DND-41 (cell line): ENCODE results near the gene TLR5.

Experiments used
- ATAC-seq: fragments of 200-7000 bp; cut with Tn5 transposase; 3 replicates; pipeline ENCODE4 v1.9.1; 2021; ENCODE audit warnings: low read depth; ENCODE audit not compliant: insufficient read depth
- DNase-seq: peaks from one replicate; pipeline ENCODE4 v3.0.0-alpha.2; 2020
- H2AFZ ChIP-seq: 2 replicates; pipeline ENCODE4 v1.6.0; 2012; ENCODE audit warnings: low read depth, low read length
- H3K27ac ChIP-seq: 2 replicates; pipeline ENCODE4 v1.5.1; 2012; ENCODE audit warnings: low read length, inconsistent platforms
- H3K27me3 ChIP-seq: fragments of 200-600 bp; sonication (generic); 2 replicates; pipeline ENCODE4 v1.6.0; 2012; ENCODE audit warnings: low read length, mild to moderate bottlenecking, inconsistent platforms; ENCODE audit not compliant: insufficient read depth, poor library complexity
- H3K36me3 ChIP-seq: 2 replicates; pipeline ENCODE4 v1.5.1; 2012; ENCODE audit warnings: low read length, inconsistent platforms; ENCODE audit not compliant: insufficient read depth
- H3K4me1 ChIP-seq: 2 replicates; pipeline ENCODE4 v1.5.1; 2012; ENCODE audit warnings: mild to moderate bottlenecking, low read length; ENCODE audit not compliant: insufficient read depth
- H3K4me2 ChIP-seq: 2 replicates; pipeline ENCODE4 v1.6.0; 2012; ENCODE audit warnings: mild to moderate bottlenecking, moderate library complexity, low read length, inconsistent platforms; ENCODE audit not compliant: insufficient read depth
- H3K4me3 ChIP-seq, 2 experiments: fragments of 200-600 bp in 1 of 2; shearing (Covaris generic) in 1 of 2; 2 replicates each; pipeline ENCODE4 v1.5.1; 2012 to 2016; ENCODE audit warnings: inconsistent platforms in 2 of 2, low read length in 2 of 2, mild to moderate bottlenecking in 2 of 2, low read depth in 1 of 2, moderate library complexity in 1 of 2
- H3K79me2 ChIP-seq: 2 replicates; pipeline ENCODE4 v1.6.0; 2012; ENCODE audit warnings: low read length, inconsistent platforms; ENCODE audit not compliant: insufficient read depth
- H3K9ac ChIP-seq: 2 replicates; pipeline ENCODE4 v1.6.0; 2012; ENCODE audit warnings: low read depth, mild to moderate bottlenecking, inconsistent platforms, low read length, moderate library complexity
- H3K9me3 ChIP-seq: 2 replicates; pipeline ENCODE4 v1.5.1; 2012; ENCODE audit warnings: low read length, moderate library complexity, mild to moderate bottlenecking, inconsistent platforms; ENCODE audit not compliant: insufficient read depth, severe bottlenecking
- H4K20me1 ChIP-seq: 2 replicates; pipeline ENCODE4 v1.6.0; 2012; ENCODE audit warnings: low read length; ENCODE audit not compliant: insufficient read depth
- EZH2 ChIP-seq: IDR thresholded peaks from 3 replicates; pipeline ENCODE4 v1.6.1; 2012; ENCODE audit warnings: borderline replicate concordance, low read depth, mild to moderate bottlenecking, moderate library complexity, low read length, inconsistent platforms; ENCODE audit not compliant: severe bottlenecking
- TF ChIP-seq, protein P1 (sequence below): IDR thresholded peaks from 2 replicates; pipeline ENCODE4 v1.5.1; 2012; ENCODE audit warnings: borderline replicate concordance, low read length, moderate library complexity, mild to moderate bottlenecking; ENCODE audit not compliant: poor library complexity, severe bottlenecking; ENCODE audit errors: extremely low read depth

The TLR5 gene

DNA sequence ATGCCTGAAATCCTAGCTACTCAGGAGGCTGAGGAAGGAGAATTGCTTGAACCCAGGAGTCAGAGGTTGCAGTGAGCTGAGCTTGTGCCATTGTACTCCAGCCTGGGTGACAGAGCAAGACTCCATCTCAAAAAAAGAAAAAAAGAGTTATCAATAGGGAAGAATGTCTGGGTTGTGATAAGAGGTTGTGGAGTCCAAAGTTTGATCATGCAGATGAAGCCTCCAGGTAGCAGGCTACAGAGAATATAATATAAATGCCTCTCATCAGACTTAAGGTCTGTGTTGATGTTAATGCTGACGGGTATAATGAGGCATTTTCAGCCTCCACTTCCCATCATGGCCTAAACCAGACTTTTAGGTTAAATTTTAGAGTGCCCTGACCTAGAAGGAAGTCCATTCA, 24.6 kb downstream of the TLR5 start:
- H3K4me2 ChIP-seq, result no peak overlapping the region
- ATAC-seq, result no peak
- TF ChIP-seq EZH2, result no peak
- TF ChIP-seq, protein P1, sequence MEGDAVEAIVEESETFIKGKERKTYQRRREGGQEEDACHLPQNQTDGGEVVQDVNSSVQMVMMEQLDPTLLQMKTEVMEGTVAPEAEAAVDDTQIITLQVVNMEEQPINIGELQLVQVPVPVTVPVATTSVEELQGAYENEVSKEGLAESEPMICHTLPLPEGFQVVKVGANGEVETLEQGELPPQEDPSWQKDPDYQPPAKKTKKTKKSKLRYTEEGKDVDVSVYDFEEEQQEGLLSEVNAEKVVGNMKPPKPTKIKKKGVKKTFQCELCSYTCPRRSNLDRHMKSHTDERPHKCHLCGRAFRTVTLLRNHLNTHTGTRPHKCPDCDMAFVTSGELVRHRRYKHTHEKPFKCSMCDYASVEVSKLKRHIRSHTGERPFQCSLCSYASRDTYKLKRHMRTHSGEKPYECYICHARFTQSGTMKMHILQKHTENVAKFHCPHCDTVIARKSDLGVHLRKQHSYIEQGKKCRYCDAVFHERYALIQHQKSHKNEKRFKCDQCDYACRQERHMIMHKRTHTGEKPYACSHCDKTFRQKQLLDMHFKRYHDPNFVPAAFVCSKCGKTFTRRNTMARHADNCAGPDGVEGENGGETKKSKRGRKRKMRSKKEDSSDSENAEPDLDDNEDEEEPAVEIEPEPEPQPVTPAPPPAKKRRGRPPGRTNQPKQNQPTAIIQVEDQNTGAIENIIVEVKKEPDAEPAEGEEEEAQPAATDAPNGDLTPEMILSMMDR, result no peak
- H3K9me3 ChIP-seq, result no peaks in the 10 kb centered on the region
- H3K4me1 ChIP-seq, result no peaks in the 10 kb centered on the region
- H3K27ac ChIP-seq, result no peak overlapping the region
- H3K27me3 ChIP-seq, result no peaks in the 10 kb centered on the region
- H3K79me2 ChIP-seq, result no peaks in the 10 kb centered on the region
- H2AFZ ChIP-seq, result no peak overlapping the region
- DNase-seq, result no peak
- no peak overlapping the region for H3K4me3 ChIP-seq
- H3K36me3 ChIP-seq, result no peaks in the 10 kb centered on the region
- no peaks in the 10 kb centered on the region for H4K20me1 ChIP-seq
- no peak overlapping the region for H3K9ac ChIP-seq

DNA sequence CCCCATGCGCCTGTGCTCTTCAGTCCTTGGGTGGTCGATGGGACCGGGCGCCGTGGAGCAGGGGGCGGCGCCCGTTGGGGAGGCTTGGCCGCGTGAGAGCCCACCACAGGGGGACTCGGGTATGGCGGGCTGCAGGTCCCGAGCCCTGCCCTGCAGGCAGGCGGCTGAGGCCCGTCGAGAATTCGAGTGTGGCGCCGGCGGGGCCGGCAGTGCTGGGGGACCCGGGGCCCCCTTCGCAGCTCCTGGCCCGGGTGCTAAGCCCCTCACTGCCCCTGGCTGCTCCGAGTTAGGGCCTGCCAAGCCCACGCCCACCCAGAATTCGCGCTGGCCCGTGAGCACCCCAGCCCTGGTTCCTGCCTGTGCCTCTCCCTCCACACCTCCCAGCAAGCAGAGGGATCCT, 26.1 kb downstream of the TLR5 start:
- Histone ChIP-seq H3K27ac (no peak overlapping the region), H3K9ac (no peak overlapping the region), H3K27me3 (no peaks in the 10 kb centered on the region), H3K4me2 (no peak overlapping the region), H3K4me1 (no peaks in the 10 kb centered on the region), H3K9me3 (no peaks in the 10 kb centered on the region), H3K4me3 (no peak overlapping the region), H3K79me2 (no peaks in the 10 kb centered on the region), H3K36me3 (no peaks in the 10 kb centered on the region), H2AFZ (no peak overlapping the region), H4K20me1 (no peaks in the 10 kb centered on the region)
- ATAC-seq, result no peak
- no peak for DNase-seq
- TF ChIP-seq, protein P1, result no peak
- no peak for TF ChIP-seq EZH2

DNA sequence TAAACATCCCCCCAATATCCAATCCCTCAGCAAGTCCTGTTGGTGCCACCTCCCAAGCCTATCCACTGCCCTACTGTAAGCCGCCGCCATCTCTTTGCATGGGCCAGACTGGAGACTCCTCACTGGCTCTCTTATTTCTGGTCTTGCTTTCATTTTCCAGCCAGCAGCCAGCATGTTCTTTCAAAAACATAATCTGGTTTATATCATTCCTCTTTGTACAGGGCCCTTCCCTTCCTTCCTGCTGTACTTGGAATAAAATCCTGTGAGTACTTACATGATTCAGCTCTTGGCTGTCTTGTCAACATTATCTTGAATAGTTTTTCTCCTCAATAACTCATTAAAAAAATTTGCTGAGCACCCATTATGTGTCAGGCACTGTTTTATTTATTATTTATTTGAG, 28.2 kb downstream of the TLR5 start:
- Histone ChIP-seq H2AFZ (no peak overlapping the region), H3K36me3 (no peaks in the 10 kb centered on the region), H3K27me3 (peaks cover 13% of the 10 kb centered on the region), H3K9me3 (no peaks in the 10 kb centered on the region), H3K79me2 (no peaks in the 10 kb centered on the region), H3K4me2 (no peak overlapping the region), H3K4me1 (no peaks in the 10 kb centered on the region), H4K20me1 (no peaks in the 10 kb centered on the region), H3K9ac (no peak overlapping the region), H3K27ac (no peak overlapping the region), H3K4me3 (no peak overlapping the region)
- ATAC-seq (no peak), DNase-seq (no peak)
- TF ChIP-seq, protein P1, result no peak
- no peak for TF ChIP-seq EZH2

DNA sequence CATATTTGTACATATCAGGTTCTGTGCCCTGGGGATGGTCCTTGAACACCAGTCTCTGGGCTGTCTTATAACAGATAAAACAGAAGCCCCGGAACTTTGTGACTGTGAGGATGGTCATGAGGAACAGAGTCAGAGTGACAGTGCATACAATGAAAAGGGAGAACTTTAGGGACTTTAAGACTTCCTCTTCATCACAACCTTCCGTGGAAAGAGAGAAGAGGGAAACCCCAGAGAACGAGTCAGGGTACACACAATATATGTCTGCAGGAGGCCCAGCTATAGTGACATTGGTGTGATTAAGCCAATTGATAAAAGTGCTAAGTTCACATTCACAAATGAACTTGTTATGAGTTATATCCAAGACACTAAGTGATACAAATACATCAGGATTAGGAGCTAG, 32.1 kb downstream of the TLR5 start:
- Histone ChIP-seq H3K9me3 (no peaks in the 10 kb centered on the region), H4K20me1 (no peaks in the 10 kb centered on the region), H3K27ac (no peak overlapping the region), H3K4me1 (no peaks in the 10 kb centered on the region), H3K36me3 (no peaks in the 10 kb centered on the region), H2AFZ (no peak overlapping the region), H3K79me2 (no peaks in the 10 kb centered on the region), H3K4me3 (no peak overlapping the region), H3K4me2 (no peak overlapping the region), H3K9ac (no peak overlapping the region), H3K27me3 (peaks cover 17% of the 10 kb centered on the region)
- no peak for DNase-seq
- TF ChIP-seq EZH2, result no peak
- TF ChIP-seq, protein P1, result no peak
- ATAC-seq, result no peak
